Liver (tissue), 3 donors: ENCODE data around the gene DYSF.

ENCODE experiments used
- EGR1 ChIP-seq, 2 donors: IDR thresholded peaks; 2 replicates each; pipeline ENCODE4 v1.6.1; 2016 to 2018; ENCODE audit warnings: antibody characterized with exemption in 2 of 2, low read depth in 2 of 2
- GABPA ChIP-seq, 2 donors: IDR thresholded peaks in 1 of 2; conservative IDR thresholded peaks in 1 of 2; 2 replicates each; pipeline ENCODE4 v1.6.1; 2016; ENCODE audit warnings: antibody characterized with exemption in 2 of 2, mild to moderate bottlenecking in 1 of 2, moderate library complexity in 1 of 2
- RAD21 ChIP-seq, 2 donors: IDR thresholded peaks; 2 replicates each; pipeline ENCODE4 v1.6.1; 2016; ENCODE audit warnings: antibody characterized with exemption in 2 of 2, mild to moderate bottlenecking in 2 of 2
- SP1 ChIP-seq: IDR thresholded peaks from 2 replicates; pipeline ENCODE4 v1.6.1; 2018; ENCODE audit warnings: antibody characterized with exemption, mild to moderate bottlenecking
- TAF1 ChIP-seq: conservative IDR thresholded peaks from 2 replicates; pipeline ENCODE4 v1.6.1; 2016; ENCODE audit warnings: antibody characterized with exemption, mild to moderate bottlenecking
- TF ChIP-seq, protein P1 (sequence below): fragments of 150-350 bp; IDR thresholded peaks from 2 replicates; pipeline ENCODE4 v1.5.1; 2017; ENCODE audit warnings: improper control_type of control experiment, low read depth, low read length; ENCODE audit not compliant: missing input control
- TF ChIP-seq, protein P2 (sequence below): IDR thresholded peaks from 2 replicates; pipeline ENCODE4 v1.6.1; 2016; ENCODE audit warnings: antibody characterized with exemption
- donor health status: healthy.
- donor health status: healthy.

DNA sequence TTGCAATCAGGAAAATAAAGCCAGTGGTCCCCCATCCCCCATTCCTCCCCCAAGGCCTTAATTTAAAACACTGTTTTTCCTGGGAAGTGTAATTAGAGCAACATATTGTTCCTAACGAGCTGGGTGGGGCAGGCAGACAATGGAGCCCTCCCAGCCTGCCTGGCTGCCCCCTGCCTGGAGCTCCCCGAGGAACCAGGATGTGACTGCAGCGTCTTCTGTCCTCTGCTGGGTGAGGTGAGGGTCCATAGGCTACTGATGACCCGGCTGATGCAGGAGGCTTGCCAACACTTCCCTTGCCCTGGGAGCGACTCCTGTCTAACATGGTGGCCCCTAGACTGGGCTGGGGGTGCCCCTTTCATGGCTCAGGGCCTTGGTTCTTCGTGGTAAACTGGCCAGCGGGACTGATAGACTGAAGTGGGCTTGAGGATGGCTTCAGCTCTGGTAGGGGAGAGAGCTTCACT, 152.4 kb downstream of the DYSF start:
- TF ChIP-seq, protein P1, sequence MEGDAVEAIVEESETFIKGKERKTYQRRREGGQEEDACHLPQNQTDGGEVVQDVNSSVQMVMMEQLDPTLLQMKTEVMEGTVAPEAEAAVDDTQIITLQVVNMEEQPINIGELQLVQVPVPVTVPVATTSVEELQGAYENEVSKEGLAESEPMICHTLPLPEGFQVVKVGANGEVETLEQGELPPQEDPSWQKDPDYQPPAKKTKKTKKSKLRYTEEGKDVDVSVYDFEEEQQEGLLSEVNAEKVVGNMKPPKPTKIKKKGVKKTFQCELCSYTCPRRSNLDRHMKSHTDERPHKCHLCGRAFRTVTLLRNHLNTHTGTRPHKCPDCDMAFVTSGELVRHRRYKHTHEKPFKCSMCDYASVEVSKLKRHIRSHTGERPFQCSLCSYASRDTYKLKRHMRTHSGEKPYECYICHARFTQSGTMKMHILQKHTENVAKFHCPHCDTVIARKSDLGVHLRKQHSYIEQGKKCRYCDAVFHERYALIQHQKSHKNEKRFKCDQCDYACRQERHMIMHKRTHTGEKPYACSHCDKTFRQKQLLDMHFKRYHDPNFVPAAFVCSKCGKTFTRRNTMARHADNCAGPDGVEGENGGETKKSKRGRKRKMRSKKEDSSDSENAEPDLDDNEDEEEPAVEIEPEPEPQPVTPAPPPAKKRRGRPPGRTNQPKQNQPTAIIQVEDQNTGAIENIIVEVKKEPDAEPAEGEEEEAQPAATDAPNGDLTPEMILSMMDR: no peak
- TF ChIP-seq SP1 (no peak), GABPA (IDR thresholded peaks at IDR 0.05 in 1 of 2, conservative IDR thresholded peaks at IDR 0.05 in 1 of 2) (no peak), RAD21 (IDR thresholded peaks at IDR 0.05) (no peak), TAF1 (no peak), EGR1 (IDR thresholded peaks at IDR 0.05; ENCODE audit: low read depth in 2 of 2) (no peak)
- TF ChIP-seq, protein P2, sequence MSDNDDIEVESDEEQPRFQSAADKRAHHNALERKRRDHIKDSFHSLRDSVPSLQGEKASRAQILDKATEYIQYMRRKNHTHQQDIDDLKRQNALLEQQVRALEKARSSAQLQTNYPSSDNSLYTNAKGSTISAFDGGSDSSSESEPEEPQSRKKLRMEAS: no peak
